HG02885 (cell line): ENCODE data around the gene GSK3A.

Source experiments
- ATAC-seq: cut with Tn5 transposase; IDR thresholded peaks from one replicate; pipeline ENCODE4 v1.9.1; 2021; ENCODE audit warnings: mild to moderate bottlenecking; ENCODE audit not compliant: unreplicated experiment, poor library complexity

Gene GSK3A

DNA sequence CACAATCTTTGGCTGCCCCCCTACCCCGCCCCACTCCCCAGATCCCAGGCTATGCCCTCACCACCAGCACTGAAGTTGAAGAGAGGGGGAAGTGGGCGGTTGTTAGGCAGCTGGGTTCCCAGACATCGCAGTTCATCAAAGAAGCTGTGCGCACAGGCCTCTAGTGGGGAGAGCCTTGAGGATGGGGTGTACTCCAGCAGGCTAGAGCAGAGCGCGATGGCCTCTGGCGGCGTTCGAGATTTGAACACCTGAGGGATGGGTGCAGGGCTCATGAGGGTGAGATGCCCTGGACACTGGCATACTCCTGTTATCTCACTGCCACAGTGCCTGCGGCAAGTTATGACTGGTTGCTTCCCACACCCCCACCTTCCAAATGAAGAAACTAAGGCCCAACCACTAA lies 10.0 kb downstream of the GSK3A start:
- ATAC-seq, result no peak

DNA sequence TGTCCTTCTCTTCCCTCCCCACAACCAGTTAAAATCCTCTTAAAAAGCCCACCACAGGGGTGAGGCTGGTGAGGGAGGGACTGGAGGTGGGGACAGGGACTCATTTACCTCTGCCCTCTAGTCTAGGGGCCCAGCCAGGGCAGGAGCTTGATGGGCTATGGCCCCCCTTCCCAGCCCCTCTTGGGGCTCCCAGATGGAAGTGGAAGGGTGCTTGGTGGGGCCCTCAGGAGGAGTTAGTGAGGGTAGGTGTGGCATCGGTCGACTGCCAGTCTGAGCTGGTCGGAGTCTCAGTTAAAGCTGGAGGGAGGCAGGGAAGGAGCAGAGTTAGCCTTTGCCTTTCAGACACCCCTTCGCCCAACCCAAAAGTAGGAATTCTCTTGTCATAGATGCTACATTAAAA lies 11.8 kb downstream of the GSK3A start:
- ATAC-seq, result no peak

DNA sequence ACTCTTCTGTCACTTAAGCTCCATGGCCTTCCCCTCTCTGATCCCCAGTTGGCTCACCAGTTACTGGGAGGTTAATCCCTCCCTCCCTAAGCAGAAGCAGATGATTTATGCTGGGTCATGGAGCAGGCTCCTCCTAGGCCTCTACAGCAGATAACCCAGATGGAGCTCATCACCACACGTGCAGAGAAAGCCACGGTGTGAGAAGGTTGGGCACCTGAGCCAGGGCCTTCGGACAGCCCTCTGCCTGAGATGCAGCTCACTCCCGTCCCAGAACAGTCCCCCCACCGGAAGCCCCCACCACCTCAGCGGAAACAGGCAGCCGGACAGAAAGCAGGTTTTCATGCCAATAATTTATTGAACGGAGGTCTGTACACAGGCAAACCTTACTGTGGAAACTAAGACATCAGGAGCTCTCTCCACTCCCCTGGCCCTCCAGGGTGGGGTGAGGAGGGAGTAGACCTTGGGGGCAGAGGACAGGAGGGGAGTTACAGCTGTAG lies 12.5 kb downstream of the GSK3A start:
- ATAC-seq, result no peak

DNA sequence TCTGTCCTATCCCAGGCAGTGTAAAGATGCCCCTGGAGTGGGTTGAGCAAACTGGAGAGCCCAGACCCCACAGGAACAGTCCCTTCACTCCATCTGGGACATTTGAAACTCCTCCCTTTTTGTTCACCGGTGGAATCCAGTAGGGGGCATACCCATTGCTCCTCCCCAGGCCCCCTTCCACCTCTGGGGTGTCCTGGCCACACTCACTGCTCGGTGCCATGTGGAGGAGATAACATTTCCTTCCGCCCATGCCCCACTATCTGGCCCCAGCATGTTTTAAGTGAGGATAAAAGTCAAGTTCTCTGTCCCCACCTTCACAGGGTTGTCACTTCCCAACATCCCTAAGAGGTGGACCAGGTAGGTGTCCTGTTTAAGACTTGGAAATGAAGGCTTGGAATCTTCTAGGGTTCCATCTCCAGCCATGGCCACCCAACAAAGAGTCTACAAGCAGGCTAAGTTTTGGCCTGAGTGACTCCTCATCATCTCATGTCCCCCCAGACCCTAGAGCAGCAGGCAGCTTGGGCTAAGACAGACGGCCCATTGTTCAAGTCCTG lies 13.0 kb downstream of the GSK3A start:
- no peak for ATAC-seq

DNA sequence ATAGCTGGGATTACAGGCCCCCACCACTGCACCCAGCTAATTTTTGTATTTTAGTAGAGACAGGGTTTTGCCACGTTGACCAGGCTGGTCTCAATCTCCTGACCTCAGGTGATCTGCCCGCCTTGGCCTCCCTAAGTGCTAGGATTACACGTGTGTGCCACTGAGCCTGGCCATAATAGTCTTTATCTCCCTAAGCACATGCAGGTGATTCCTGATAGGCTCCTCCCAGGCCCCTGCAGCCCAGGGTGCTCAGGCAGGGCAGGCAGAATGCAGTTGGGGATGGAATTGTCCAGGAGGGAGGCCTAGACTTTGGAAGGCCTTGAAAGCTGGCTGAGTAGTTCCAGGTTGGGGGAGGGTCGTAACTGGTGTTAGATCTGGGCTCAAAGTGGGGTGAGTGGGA lies 13.8 kb downstream of the GSK3A start:
- ATAC-seq, result no peak

DNA sequence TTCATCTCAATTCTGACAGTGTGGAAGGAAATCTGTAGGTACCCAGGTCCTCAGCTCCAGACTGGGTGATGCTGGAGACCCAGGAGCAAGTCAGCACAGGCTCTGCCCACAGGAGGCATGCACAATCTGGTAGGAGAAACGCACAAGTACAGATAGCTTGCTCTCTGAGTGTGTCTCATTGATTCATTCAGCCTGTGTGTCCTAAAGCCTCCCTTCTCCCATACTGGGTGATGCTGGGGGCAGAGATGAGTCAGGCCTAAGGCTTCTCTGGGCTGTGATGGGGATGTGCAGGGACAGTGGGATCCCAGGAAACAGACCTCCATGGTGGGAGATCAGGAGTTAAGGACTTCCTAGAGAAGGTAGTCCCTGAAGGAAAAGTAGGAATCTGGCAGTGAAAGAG lies 15.5 kb downstream of the GSK3A start:
- no peak for ATAC-seq

DNA sequence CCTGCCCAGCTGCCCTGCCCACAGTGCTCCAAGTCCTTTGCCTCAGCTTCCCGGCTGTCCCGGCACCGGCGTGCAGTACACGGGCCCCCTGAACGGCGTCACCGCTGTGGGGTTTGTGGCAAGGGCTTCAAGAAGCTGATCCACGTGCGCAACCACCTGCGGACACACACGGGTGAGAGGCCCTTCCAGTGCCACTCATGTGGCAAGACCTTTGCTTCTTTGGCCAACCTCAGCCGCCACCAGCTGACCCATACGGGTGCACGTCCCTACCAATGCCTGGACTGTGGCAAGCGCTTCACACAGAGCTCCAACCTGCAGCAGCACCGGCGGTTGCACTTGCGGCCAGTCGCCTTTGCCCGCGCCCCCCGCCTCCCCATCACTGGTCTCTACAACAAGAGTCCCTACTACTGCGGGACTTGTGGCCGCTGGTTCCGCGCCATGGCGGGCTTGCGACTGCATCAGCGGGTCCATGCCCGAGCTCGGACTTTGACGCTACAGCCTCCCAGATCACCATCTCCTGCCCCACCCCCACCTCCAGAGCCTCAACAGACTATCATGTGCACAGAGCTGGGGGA lies 16.6 kb downstream of the GSK3A start:
- no peak for ATAC-seq

DNA sequence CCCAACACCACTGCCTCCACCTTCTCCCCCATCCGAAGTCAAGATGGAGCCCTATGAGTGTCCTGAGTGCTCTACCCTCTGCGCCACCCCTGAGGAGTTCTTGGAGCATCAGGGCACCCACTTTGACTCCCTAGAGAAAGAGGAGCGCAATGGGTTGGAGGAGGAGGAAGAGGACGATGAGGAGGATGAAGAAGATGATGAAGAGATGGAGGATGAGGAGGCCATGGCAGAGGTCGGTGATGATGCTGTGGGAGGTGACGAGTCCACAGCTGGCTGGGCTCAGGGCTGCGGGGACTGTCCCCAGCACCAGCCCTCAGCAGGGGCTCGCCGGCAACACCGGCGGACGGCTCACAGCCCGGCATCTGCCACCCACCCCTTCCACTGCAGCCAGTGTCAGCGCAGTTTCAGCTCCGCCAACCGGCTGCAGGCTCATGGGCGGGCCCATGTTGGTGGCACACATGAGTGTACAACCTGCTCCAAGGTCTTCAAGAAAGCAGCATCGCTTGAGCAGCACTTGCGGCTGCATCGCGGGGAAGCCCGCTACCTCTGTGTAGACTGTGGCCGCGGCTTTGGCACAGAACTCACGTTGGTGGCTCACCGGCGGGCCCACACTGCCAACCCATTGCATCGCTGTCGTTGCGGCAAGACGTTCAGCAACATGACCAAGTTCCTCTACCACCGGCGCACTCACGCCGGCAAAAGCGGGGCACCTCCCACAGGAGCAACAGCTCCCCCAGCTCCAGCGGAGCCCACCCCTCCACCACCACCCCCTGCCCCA lies 17.3 kb downstream of the GSK3A start:
- ATAC-seq, result no peak

DNA sequence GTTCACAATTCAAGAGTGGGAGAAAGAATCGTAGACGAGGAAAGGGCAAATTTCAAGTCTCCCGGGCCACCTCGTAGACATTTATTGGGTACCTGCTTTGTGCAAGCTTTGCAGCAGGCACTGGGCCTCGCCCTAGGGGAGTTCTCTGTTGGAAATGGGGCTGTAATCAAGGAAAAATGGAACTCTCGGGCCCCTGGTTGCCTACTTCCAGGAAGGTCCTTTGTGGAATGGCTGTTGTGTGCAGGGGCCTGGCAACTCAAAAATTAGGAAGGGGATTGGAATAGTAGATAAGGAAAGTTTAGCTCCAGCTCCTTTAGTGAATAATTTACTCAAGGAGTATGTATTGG lies 21.7 kb downstream of the GSK3A start:
- ATAC-seq, result no peak

DNA sequence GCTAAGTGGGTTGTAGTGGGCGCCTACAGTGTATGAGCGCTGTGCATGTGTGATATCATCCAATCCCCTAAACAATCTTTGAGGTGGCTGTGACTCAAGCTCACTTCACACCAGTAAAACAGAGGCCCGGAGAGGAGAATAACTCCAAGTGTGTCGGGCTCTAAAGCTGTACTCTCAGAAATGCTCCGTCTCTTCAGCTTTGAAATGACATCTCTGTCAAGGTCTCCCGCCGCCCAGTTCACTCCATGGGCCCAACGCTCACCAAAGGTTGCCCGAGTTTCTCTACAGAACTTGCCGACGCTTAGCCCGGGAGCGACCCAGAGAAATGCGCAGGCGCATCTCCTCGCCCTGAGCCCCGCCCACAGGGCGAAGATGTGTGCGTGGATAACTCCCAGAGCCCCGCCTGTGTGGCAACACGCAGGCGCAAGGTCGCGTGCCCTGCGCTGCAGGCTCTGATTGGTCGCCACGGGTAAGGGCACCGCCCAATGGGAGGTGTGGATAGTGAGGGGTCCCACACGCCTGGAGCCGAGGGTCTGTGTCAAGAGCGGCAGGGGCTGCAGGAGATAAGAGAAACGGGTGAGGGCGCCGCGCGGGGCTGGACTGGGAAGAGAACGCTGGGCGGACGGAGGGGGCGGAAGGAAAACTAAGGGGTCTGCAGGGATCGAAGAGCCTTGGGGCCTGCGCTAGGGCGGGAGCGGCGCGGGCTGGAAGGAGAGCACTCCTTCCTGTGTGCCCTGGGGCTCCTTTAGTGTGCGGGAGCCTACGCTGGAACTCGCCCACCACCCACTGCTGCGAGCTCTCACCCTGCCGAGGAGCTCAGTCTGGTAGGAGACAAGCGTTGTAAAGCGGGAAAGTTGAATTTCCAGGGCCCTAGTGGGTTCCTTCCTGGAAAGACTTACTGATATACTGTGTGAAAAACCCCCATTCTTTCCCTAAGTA lies 22.3 kb downstream of the GSK3A start, which contains the start of gene ZNF526:
Gene ZNF526 (plus strand): TSS at position 501 of the 939 bp plus-strand sequence. CDS start 4,092 bp downstream, outside the sequence.
- peak; percentile 84 for ATAC-seq

DNA sequence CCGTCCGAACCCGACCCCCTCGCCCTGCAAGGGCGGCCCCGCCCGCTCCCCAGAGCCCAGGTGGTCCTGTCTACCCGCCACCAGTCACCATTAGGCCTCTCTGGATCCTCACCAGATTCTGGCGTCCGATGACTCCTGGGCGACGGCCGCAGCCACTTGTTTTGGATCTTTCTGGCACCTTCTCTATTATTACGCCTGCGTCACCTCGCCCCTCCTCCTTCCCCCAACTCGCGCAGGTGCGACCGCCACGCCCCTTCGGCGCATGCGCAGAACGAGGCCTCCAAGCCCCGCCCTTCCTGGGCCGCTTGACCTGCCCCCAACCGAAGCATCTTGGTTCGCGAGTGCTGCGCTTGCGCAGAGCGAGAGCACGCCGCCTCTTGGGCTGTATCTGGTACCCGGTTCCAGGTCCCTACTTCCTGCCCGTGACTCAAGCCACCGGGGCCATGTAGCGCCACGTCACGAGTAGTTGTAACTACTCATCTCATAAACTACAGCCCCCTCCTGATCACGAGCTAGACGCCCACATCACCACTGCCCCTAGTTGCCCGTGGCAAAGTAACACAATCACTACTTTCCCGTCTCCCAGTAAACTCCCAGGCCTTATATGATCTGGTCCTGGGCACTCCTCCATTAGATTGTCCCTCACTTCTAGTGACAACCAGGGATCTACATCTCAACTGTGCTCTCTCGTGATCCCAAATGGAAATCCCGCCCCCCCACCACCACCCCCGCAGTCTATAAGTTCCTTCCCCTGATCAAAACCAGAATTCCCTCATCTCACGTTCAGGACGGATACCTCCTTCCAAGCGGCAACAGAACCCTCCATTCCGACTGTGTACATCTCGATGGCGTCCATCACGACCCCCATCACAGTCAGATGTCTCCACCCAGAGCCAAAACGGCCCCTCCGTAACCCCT lies 24.6 kb downstream of the GSK3A start, which contains the start of gene DEDD2:
Gene DEDD2 (minus strand): TSS at position 158 of the 918 bp plus-strand sequence. CDS start 670 bp downstream, outside the sequence.
- ATAC-seq, result peak; percentile 72

DNA sequence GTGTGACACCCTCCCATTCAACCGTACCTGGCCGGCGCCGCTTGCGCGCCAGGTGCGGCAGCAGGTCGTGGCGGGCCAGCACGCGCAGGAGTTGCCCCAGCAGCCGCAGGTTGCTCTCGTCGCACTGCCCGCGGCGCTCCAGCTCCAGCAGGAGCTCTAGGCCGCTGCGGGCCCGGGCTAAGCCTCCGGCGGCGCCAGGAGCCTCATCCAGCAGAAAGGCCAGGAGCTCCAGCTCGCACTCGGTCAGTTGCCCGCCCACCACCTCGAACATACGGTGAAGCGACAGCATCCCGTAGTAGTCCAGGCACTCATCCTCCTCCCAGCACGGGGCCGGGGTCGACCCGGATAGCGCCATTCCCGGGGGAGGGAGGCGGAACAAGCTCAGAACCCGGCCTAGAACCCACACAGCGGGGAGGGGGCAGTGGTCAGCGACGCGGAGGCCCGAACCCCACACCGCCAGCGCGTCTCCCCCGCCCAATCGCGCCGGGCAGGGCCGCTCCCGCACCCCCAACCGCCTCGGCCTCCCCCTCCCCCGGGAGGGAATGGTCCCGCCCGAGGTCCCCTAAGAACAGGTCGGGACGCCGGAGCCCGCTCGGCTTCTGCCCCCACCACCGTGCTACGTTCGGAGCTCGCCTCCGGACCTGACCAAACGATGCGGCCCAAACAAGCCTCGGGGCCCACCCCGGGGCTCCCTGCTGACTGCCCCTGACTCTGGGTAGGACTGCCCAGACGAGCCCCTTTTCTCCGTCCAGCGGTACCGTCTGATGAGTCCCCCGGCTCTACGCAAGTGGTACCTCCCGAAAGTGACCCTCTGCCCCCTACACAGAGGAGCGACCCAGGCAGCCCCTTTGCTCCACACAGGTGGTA lies 25.5 kb downstream of the GSK3A start:
- ATAC-seq, result peak; percentile 3

DNA sequence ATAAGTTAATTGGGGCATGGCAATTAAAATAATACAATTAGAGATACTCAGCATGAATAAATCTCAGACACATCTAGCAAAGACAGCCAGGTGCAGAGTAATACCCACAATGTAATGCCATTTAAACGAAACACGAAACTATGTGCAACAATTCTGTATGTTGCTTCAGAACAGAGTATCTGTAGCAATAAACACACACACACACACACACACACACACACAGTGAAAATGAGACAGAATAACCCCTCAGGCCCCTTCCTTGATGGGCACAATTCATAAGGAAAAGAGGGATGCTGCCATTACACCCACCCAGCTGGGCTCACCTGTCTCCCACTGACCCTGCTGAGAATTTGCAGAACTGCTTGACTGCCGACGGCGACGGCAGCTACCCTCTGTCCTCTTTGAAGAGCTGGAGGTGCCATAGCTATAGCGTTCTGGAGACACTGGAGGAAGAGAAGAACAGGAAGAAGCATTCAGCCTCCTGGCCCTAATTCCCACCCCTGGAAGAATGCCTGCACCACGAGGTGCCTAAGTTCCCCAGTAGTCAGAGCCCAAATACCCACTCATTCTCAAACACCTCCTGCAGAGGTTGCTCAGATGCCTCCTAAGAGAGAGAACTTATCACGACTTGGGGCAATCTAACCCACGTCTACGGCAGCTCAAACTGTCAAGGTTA lies 27.5 kb downstream of the GSK3A start:
- ATAC-seq, result no peak

DNA sequence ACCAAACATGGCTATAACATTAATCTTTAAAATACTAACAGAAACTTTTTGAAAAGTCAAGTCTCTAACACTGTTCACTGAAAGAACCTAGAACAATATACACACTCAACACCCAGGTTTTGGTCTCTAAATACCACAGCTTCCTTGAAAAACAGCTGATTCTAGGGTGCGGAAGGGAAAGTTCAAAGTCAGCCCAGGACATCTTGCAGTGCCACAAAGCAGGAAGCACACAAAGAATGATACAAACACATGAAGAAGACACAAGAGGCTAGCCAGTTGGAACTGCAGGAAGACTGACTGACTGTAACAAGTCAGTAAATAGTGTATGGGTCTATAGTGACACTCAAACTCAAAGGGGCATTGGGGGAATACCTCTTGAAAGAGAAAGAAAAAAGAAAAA lies 29.5 kb downstream of the GSK3A start:
- ATAC-seq, result no peak

DNA sequence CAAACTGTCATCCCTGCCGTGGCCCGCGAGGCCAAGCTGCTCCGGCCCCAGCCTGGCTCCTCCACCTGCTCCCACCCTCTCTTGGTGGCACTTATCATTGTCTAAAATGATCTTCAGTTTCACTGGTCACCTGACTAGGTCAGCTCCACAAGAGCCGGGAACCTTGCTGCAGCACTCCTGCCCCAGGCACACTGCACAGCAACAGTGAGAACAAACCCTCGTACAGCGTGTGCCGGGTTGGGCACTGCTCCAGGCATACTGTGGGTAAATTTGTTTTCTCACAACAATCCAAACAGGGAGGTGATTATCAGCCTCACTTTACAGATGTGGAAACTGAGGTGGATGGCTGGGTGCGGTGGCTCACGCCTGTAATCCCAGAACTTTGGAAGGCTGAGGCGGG lies 33.8 kb downstream of the GSK3A start:
- ATAC-seq, result no peak

DNA sequence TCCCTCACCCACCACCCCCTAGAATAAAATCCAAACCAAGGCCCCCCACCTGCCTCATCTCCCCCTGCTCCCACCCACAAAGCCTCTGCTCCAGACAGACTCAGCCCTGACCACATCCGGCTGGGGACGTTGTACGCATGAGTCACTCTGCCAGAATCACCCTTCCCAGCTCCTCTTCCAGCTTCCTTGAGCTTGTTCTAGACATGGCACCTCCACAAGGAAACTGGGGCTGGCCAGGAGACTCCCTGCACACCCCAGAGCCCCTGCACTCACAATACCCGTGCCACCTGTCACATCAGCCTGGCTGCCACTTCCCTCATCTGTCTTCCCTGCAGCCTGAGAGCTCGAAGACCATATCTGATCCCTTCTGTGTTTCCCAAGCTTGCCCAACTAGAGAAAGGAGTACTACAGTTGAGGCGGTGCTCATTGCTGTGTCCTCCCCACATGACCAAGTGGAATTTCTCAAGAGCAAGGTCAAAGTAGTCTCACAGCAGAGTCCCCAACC lies 34.6 kb downstream of the GSK3A start:
- ATAC-seq, result no peak

DNA sequence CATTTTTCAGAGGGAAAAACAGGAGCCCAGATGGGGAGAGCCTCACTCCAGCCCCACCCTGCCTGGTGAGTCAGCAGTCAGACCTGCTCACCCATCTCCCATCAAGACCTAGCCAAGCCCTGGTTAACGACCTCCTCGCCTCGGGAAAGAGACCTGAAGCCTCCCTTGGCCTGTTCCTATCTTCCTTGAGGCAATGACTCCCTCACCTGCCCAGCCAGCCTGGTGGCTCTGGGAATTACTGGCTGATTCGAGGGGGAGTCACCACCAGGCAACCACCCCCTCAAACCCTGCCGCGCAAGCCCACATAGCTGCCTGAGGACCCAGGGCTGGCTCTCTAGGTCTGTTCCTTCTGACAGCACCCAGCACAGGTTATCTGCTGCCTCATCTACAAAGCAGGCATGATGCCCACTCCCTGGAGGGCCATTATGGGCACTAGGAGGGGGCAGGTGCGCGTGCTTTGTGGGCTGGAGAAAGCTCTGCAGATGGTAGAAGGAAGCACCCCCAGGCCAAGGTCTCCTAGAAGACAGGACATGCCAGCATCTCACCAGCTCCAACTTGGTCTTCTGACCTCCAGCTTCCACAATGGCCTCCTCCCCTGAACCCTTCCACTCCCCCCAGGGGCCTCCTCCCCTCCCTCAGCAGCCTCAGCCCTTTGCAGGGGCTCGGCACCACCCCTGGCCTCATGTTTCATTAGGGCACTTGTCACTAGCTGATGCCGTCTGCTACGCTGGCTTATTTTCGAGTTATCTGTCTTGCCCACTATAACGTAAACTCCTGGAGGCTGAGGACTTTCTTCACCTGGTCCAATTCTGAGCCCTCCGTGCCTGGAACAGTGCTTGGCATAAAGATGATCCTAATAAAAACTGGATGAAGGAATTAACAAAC lies 35.3 kb downstream of the GSK3A start:
- ATAC-seq, result no peak
